IMR-90 (cell line): Measurements from ENCODE around the gene CTSF. TPM values are rescaled to one million over a fixed set of nuclear protein-coding genes. Genes with fewer than 3 reads are reported as not detected.

ENCODE experiments used
- microRNA-seq, 2 experiments: library from miRNA; stranded (forward) in 1 of 2; unstranded in 1 of 2; fragments of 10-50 nt in 1 of 2; fragments of <30 nt in 1 of 2; gene quantifications in 1 of 2; microRNA quantifications in 1 of 2; one replicate each; pipeline versions ENCODE3 to v1.1.0; 2013 to 2020; ENCODE audit not compliant: insufficient read depth in 1 of 2, insufficient read length in 1 of 2, unreplicated experiment in 1 of 2
- polyA plus RNA-seq, 3 experiments: library from polyadenylated mRNA; depleted of rRNA; stranded (reverse); fragments of >200 nt; gene quantifications; 2 replicates each; pipeline ENCODE4 v1.2.3, GENCODE V29; 2012; ENCODE audit warnings: low replicate concordance in 1 of 3
- small RNA-seq, 5 experiments: library from RNA; depleted of rRNA; stranded (forward); fragments of <200 nt; gene quantifications; one replicate each; pipeline ENCODE3, GENCODE V24; 2012
- total RNA-seq: library from RNA; depleted of rRNA; stranded (reverse); fragments of >200 nt; gene quantifications from 2 replicates; pipeline ENCODE4 v1.2.3, GENCODE V29; 2012; rRNA removed

Gene CTSF
- total and polyA plus RNA-seq, 2 of the 4 experiments (the other 2 are of a cell fraction): 4.1 to 16.0 TPM

Small RNA genes lying within 50 kb of the gene (microRNA-seq; reads per million reads assigned to microRNA genes)
- not detected for gene RNU4-39P (ENCODE audit: insufficient read depth, insufficient read length)

Small RNA genes lying within 50 kb of the gene (small RNA-seq; reads per million reads assigned to genes)
- 0 to 0.60 (median 0) reads per million in 5 experiments for gene RNU4-39P

Other genes with a start within 250 kb of the CTSF start
- gene RIN1, start 232.2 kb downstream of the CTSF start, total RNA-seq: 9.9 and 10.6 TPM in 2 replicates
- 20.8 and 27.1 TPM in 2 replicates for gene RIN1, start 232.2 kb downstream of the CTSF start, polyA plus RNA-seq (2012; rRNA removed)
- 57.9 and 67.2 TPM in 2 replicates for gene BRMS1, start 223.5 kb downstream of the CTSF start, total RNA-seq
- 48.3 and 51.9 TPM in 2 replicates for gene BRMS1, start 223.5 kb downstream of the CTSF start, polyA plus RNA-seq (2012; rRNA removed)
- gene B4GAT1, start 221.0 kb downstream of the CTSF start, total RNA-seq: 10.6 and 13.9 TPM in 2 replicates
- gene B4GAT1, start 221.0 kb downstream of the CTSF start, polyA plus RNA-seq (2012; rRNA removed): 18.4 and 20.5 TPM in 2 replicates
- gene SLC29A2, start 196.8 kb downstream of the CTSF start, total RNA-seq: under 0.01 TPM in 2 replicates
- 0.87 and 1.2 TPM in 2 replicates for gene SLC29A2, start 196.8 kb downstream of the CTSF start, polyA plus RNA-seq (2012; rRNA removed)
- gene NPAS4, start 147.6 kb downstream of the CTSF start, total RNA-seq: under 0.01 TPM in 1 of 2 replicates, not detected in the other
- 0.77 and 0.89 TPM in 2 replicates for gene NPAS4, start 147.6 kb downstream of the CTSF start, polyA plus RNA-seq (2012; rRNA removed)
- 39.2 and 45.5 TPM in 2 replicates for gene MRPL11, start 129.8 kb downstream of the CTSF start, total RNA-seq
- 45.6 and 46.6 TPM in 2 replicates for gene MRPL11, start 129.8 kb downstream of the CTSF start, polyA plus RNA-seq (2012; rRNA removed)
- 3.9 and 5.0 TPM in 2 replicates for gene PELI3, start 101.7 kb downstream of the CTSF start, total RNA-seq
- 6.3 and 6.5 TPM in 2 replicates for gene PELI3, start 101.7 kb downstream of the CTSF start, polyA plus RNA-seq (2012; rRNA removed)
- 51.8 and 52.8 TPM in 2 replicates for gene DPP3, start 88.2 kb downstream of the CTSF start, total RNA-seq
- 66.3 and 90.3 TPM in 2 replicates for gene DPP3, start 88.2 kb downstream of the CTSF start, polyA plus RNA-seq (2012; rRNA removed)
- gene BBS1, start 58.0 kb downstream of the CTSF start, total RNA-seq: 13.9 and 16.5 TPM in 2 replicates
- gene BBS1, start 58.0 kb downstream of the CTSF start, polyA plus RNA-seq (2012; rRNA removed): 17.3 and 20.6 TPM in 2 replicates
- gene ZDHHC24, start 22.6 kb downstream of the CTSF start, total RNA-seq: 3.2 and 3.6 TPM in 2 replicates
- 10.9 and 18.1 TPM in 2 replicates for gene ZDHHC24, start 22.6 kb downstream of the CTSF start, polyA plus RNA-seq (2012; rRNA removed)
- under 0.01 TPM in 2 replicates for gene ACTN3, start 21.7 kb downstream of the CTSF start, total RNA-seq
- 0.05 and 0.06 TPM in 2 replicates for gene ACTN3, start 21.7 kb downstream of the CTSF start, polyA plus RNA-seq (2012; rRNA removed)
- under 0.01 and 0.18 TPM in 2 replicates for gene CCDC87, start 24.5 kb upstream of the CTSF start, total RNA-seq
- gene CCDC87, start 24.5 kb upstream of the CTSF start, polyA plus RNA-seq (2012; rRNA removed): 0.14 and 0.19 TPM in 2 replicates
- 20.1 and 21.4 TPM in 2 replicates for gene CCS, start 24.6 kb upstream of the CTSF start, total RNA-seq
- gene CCS, start 24.6 kb upstream of the CTSF start, polyA plus RNA-seq (2012; rRNA removed): 53.0 and 54.6 TPM in 2 replicates
- gene RBM14, start 48.0 kb upstream of the CTSF start, total RNA-seq: 9.3 and 12.2 TPM in 2 replicates
- 31.1 and 34.8 TPM in 2 replicates for gene RBM14, start 48.0 kb upstream of the CTSF start, polyA plus RNA-seq (2012; rRNA removed)
- gene RBM4, start 70.1 kb upstream of the CTSF start, total RNA-seq: 175 and 198 TPM in 2 replicates
- 165 and 176 TPM in 2 replicates for gene RBM4, start 70.1 kb upstream of the CTSF start, polyA plus RNA-seq (2012; rRNA removed)
- gene RBM4B, start 109.3 kb upstream of the CTSF start, total RNA-seq: 23.1 and 25.6 TPM in 2 replicates
- gene RBM4B, start 109.3 kb upstream of the CTSF start, polyA plus RNA-seq (2012; rRNA removed): 21.1 and 26.7 TPM in 2 replicates
- 0.18 and 0.56 TPM in 2 replicates for gene SPTBN2, start 160.6 kb upstream of the CTSF start, total RNA-seq
- gene SPTBN2, start 160.6 kb upstream of the CTSF start, polyA plus RNA-seq (2012; rRNA removed): 0.41 and 0.57 TPM in 2 replicates